ENCODE data around the gene KCNMB4.

The KCNMB4 gene

DNA sequence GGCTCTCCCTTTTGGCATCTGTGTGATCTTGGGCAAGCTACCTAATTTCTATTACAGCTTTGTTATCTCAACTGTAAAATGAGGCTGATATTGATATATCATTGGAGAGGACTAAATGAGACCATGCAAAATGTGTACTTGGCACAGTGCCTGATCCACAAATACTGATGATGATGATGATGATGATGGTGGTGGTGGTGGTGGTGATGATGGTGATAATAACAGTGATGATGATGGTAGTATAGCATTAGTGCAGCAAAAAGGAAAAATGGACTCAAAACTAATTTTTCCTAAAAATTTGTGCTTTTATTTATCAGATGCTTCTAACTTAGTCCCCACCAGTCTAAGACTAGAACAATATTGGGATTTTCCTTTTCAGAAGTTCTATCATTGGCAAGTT lies 70.7 kb downstream of the KCNMB4 start:
- TF ChIP-seq, protein P1, sequence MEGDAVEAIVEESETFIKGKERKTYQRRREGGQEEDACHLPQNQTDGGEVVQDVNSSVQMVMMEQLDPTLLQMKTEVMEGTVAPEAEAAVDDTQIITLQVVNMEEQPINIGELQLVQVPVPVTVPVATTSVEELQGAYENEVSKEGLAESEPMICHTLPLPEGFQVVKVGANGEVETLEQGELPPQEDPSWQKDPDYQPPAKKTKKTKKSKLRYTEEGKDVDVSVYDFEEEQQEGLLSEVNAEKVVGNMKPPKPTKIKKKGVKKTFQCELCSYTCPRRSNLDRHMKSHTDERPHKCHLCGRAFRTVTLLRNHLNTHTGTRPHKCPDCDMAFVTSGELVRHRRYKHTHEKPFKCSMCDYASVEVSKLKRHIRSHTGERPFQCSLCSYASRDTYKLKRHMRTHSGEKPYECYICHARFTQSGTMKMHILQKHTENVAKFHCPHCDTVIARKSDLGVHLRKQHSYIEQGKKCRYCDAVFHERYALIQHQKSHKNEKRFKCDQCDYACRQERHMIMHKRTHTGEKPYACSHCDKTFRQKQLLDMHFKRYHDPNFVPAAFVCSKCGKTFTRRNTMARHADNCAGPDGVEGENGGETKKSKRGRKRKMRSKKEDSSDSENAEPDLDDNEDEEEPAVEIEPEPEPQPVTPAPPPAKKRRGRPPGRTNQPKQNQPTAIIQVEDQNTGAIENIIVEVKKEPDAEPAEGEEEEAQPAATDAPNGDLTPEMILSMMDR (IDR thresholded peaks at IDR 0.05; ENCODE audit: extremely low read depth, missing control alignments), result no peak
- no peak for DNase-seq (ENCODE audit: low spot score)

- TF ChIP-seq, protein P1 (IDR thresholded peaks at IDR 0.05; ENCODE audit: extremely low read depth, missing control alignments), result no peak
- no peak for DNase-seq (ENCODE audit: low spot score)
Observed at GRCh38 chr12:70443062-70443673, 77.1 kb downstream of the KCNMB4 start.

- no peak for DNase-seq (ENCODE audit: low spot score)
- TF ChIP-seq, protein P1 (IDR thresholded peaks at IDR 0.05; ENCODE audit: extremely low read depth, missing control alignments), result no peak
Observed at GRCh38 chr12:70444903-70445302, 78.8 kb downstream of the KCNMB4 start.

DNA sequence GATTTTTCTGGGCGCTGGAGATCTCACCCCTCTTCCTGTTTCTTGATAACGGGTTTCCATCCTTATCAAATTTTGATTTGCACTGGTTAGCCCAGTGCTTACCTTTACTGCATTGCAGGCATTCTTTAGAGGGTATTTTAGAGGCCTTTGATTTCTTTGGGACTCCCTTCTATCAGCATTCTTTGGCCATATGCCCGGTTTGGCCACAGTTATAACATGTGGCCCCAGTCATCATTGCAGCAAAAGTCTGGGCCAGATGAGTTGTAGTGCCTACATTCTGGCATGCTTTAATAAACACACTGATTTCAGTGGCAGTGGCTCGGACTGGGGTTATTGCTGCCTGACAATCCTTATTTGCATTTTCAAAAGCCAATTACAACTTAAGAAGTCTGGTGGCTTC lies 82.3 kb downstream of the KCNMB4 start:
- no peak for DNase-seq (ENCODE audit: low spot score)

DNA sequence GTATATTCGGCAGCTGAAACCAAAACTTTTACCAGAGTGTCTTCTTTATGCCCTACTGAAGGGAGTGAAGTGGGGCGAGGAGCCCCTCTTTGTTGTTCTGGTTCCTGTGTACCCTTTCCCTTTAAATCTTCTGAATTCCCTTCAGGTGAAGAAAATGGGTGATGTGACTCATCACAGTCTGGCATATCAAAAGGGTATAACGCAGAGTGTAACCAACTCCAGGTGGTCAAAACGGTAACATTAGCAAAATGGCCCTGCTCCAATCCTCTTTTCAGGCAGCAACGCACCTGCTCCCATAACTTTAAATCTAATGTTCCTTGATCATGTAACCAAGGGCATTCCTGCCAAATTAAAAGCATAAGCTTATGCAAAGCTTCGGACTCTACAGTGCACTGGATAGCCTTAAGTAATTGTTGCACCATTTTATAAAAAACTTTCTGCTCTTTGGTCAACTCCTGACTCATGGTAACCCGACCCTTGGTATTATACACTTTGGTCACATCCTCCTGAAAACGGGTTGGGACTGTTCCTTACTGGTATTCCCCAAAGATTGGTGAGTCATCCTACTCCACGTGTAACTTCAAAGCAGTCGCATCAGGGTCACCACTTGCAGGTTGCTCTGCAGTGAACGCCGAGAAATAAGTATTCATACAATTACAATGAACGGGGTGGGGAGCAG lies 83.1 kb downstream of the KCNMB4 start:
- TF ChIP-seq, protein P1 (IDR thresholded peaks at IDR 0.05; ENCODE audit: extremely low read depth, missing control alignments), result no peak
- DNase-seq (ENCODE audit: low spot score), result no peak

More for the DNA sequence above, 82.3 kb downstream of the KCNMB4 start:
- TF ChIP-seq, protein P1 (IDR thresholded peaks at IDR 0.05; ENCODE audit: extremely low read depth, missing control alignments), result no peak

DNA sequence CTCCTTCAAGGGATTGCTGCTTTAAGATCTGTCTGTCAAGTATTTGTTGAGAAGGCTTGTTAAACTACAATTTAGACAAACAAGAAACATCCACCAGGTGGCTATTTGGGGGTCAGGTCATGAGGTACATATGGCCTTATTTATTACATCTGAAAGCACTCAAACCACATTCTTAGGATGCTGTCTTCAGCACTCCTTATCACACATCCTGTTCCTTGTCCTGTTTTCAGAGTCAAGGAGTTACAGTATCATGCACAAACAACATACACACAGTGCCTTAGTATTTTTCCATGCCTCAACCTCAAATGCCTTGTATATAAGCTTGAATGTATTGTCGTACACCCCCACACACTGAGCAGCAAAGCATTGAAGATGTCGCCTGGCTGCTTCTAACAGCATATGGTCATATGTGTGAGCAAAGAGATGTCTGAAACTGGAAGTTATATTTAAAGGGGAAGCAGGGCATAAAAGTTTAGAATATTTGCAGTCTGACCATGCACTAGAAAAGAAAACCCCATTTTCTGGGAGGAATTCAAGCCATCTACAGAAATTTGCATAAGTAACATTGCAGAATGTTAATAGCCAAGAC lies 83.8 kb downstream of the KCNMB4 start:
- no peak for DNase-seq (ENCODE audit: low spot score)
- TF ChIP-seq, protein P1 (IDR thresholded peaks at IDR 0.05; ENCODE audit: extremely low read depth, missing control alignments), result no peak

DNA sequence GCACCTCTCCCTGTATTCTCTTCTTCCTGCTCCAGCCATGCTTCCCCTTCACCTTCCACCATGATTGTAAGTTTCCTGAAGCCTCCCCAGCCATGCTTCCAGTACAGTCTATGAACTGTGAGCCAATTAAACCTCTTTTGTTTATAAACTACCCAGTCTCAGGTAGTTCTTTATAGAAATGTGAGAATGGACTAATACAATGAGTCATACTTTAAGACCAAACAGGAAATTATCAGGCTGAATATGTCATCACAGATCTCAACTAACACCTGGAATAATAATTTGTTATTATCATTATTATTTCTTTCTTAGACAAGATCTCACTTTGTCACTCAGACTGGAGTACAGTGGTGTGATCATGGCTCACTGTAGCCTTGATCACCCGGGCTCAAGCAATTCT lies 85.4 kb downstream of the KCNMB4 start:
- TF ChIP-seq, protein P1 (IDR thresholded peaks at IDR 0.05; ENCODE audit: extremely low read depth, missing control alignments), result no peak
- no peak for DNase-seq (ENCODE audit: low spot score)
